Ishikawa (cell line): ENCODE results near the gene TMEM119.

ENCODE experiments used
- CREB1 ChIP-seq: IDR thresholded peaks from 2 replicates; pipeline ENCODE4 v1.6.1; 2012; ENCODE audit warnings: low read depth
- EGR1 ChIP-seq: IDR thresholded peaks from 2 replicates; pipeline ENCODE4 v1.6.1; 2012
- EP300 ChIP-seq: IDR thresholded peaks from 2 replicates; pipeline ENCODE4 v1.6.1; 2012; ENCODE audit warnings: borderline replicate concordance
- FOXM1 ChIP-seq: IDR thresholded peaks from 2 replicates; pipeline ENCODE4 v1.6.1; 2012; ENCODE audit warnings: low read depth, borderline replicate concordance
- MAX ChIP-seq: IDR thresholded peaks from 2 replicates; pipeline ENCODE4 v1.6.1; 2012
- RAD21 ChIP-seq: IDR thresholded peaks from 2 replicates; pipeline ENCODE4 v1.6.1; 2012; ENCODE audit warnings: low read depth
- REST ChIP-seq: IDR thresholded peaks from 2 replicates; pipeline ENCODE4 v1.6.1; 2012; ENCODE audit warnings: low read depth, mild to moderate bottlenecking
- TAF1 ChIP-seq: IDR thresholded peaks from 2 replicates; pipeline ENCODE4 v1.6.1; 2012; ENCODE audit warnings: low read depth, mild to moderate bottlenecking
- TEAD4 ChIP-seq: IDR thresholded peaks from 2 replicates; pipeline ENCODE4 v1.6.1; 2012
- USF1 ChIP-seq: IDR thresholded peaks from 2 replicates; pipeline ENCODE4 v1.6.1; 2012
- ZBTB7A ChIP-seq: IDR thresholded peaks from 2 replicates; pipeline ENCODE4 v1.6.1; 2012; ENCODE audit warnings: low read depth

GRCh38 chr12:108578813-108579212 is 19.1 kb downstream of the TMEM119 start:
- TF ChIP-seq EP300 (no peak), USF1 (no peak), RAD21 (no peak), FOXM1 (no peak), MAX (no peak), REST (no peak), EGR1 (no peak), TAF1 (no peak), CREB1 (no peak), ZBTB7A (no peak), TEAD4 (no peak)
